Hepatocyte (in vitro differentiated cells): Measurements from ENCODE around the gene TRPM3. TPM values are rescaled to one million over a fixed set of nuclear protein-coding genes. Genes with fewer than 3 reads are reported as not detected.

Source experiments
- DNase-seq: peaks from one replicate; pipeline ENCODE4 v3.0.0-alpha.2; 2016; ENCODE audit warnings: low spot score
- H2AFZ ChIP-seq: fragments of 200-600 bp; sonication (generic); 2 replicates; pipeline ENCODE4 v1.6.0; 2016; ENCODE audit warnings: antibody characterized with exemption, mild to moderate bottlenecking
- H3K27ac ChIP-seq: fragments of 200-600 bp; sonication (generic); 2 replicates; pipeline ENCODE4 v1.5.1; 2016; ENCODE audit warnings: mild to moderate bottlenecking
- H3K27me3 ChIP-seq: fragments of 200-600 bp; sonication (generic); 2 replicates; pipeline ENCODE4 v1.6.1; 2016
- H3K36me3 ChIP-seq: fragments of 200-600 bp; sonication (generic); replicated peaks from 2 replicates; pipeline ENCODE4 v1.5.1; 2016; ENCODE audit warnings: low read depth; ENCODE audit not compliant: insufficient read depth
- H3K4me1 ChIP-seq: fragments of 200-600 bp; sonication (generic); 2 replicates; pipeline ENCODE4 v1.5.1; 2016; ENCODE audit warnings: mild to moderate bottlenecking, moderate library complexity; ENCODE audit not compliant: insufficient read depth
- H3K4me2 ChIP-seq: fragments of 200-600 bp; sonication (generic); 2 replicates; pipeline ENCODE4 v1.6.0; 2016
- H3K4me3 ChIP-seq: fragments of 200-600 bp; sonication (generic); 2 replicates; pipeline ENCODE4 v1.5.1; 2016; ENCODE audit warnings: mild to moderate bottlenecking
- H3K79me2 ChIP-seq: fragments of 200-600 bp; sonication (generic); 2 replicates; pipeline ENCODE4 v1.6.0; 2017; ENCODE audit warnings: mild to moderate bottlenecking
- H3K9me2 ChIP-seq: fragments of 200-600 bp; sonication (generic); replicated peaks from 2 replicates; pipeline ENCODE4 v1.6.0; 2017; ENCODE audit warnings: mild to moderate bottlenecking; ENCODE audit not compliant: insufficient read depth
- H3K9me3 ChIP-seq: fragments of 200-600 bp; sonication (generic); 2 replicates; pipeline ENCODE4 v1.5.1; 2016; ENCODE audit warnings: low read depth, mild to moderate bottlenecking
- H4K20me1 ChIP-seq: fragments of 200-600 bp; sonication (generic); 2 replicates; pipeline ENCODE4 v1.6.0; 2016; ENCODE audit warnings: mild to moderate bottlenecking; ENCODE audit not compliant: insufficient read depth, poor library complexity, severe bottlenecking
- EZH2 ChIP-seq: fragments of 200-600 bp; sonication (generic); IDR thresholded peaks from 2 replicates; pipeline ENCODE4 v1.6.1; 2016; ENCODE audit warnings: antibody characterized with exemption, mild to moderate bottlenecking, borderline replicate concordance
- EZH2phosphoT487 ChIP-seq: fragments of 200-600 bp; sonication (generic); IDR thresholded peaks from one replicate; pipeline ENCODE4 v1.6.1; 2018; ENCODE audit warnings: antibody characterized with exemption, mild to moderate bottlenecking, low read depth, moderate library complexity; ENCODE audit not compliant: unreplicated experiment, severe bottlenecking
- WGBS: methylation state at CpG from one replicate; pipeline ENCODE4 v1.1.6; 2016; ENCODE audit warnings: low lambda C conversion rate; ENCODE audit errors: missing lambda C conversion rate; 5-methylcytosine and 5-hydroxymethylcytosine counted together
- polyA plus RNA-seq: library from polyadenylated mRNA; unstranded; fragments of >200 nt; fragmentation: Nextera tagmentation; extraction: Ambion mirVana; gene quantifications from 2 replicates; pipeline ENCODE4 v1.2.1, GENCODE V29; 2016
- total RNA-seq: library from RNA; depleted of rRNA; stranded (reverse); fragments of >200 nt; gene quantifications from 2 replicates; pipeline ENCODE4 v1.2.3, GENCODE V29; 2014
- TF ChIP-seq, protein P1 (sequence below): fragments of 200-600 bp; sonication (generic); IDR thresholded peaks from 2 replicates; pipeline ENCODE4 v1.5.1; 2016; ENCODE audit warnings: antibody characterized with exemption, mild to moderate bottlenecking; ENCODE audit not compliant: poor library complexity

Gene TRPM3
- total and polyA plus RNA-seq, 2 experiments from 2014 or later: 0.60 to 0.68 TPM

GRCh38 chr9:70535546-70536323, 585.7 kb downstream of the TRPM3 start:
- Histone ChIP-seq H3K9me2 (no peaks in the 10 kb centered on the region), H3K4me2 (no peak overlapping the region), H2AFZ (no peak overlapping the region), H3K27me3 (no peaks in the 10 kb centered on the region), H3K79me2 (no peaks in the 10 kb centered on the region), H3K4me3 (no peak overlapping the region), H4K20me1 (no peaks in the 10 kb centered on the region), H3K27ac (no peak overlapping the region), H3K4me1 (no peaks in the 10 kb centered on the region), H3K36me3 (no peaks in the 10 kb centered on the region), H3K9me3 (no peaks in the 10 kb centered on the region)
- 85% methylated on average over 16 of the region's 16 CpGs for WGBS
- TF ChIP-seq, protein P1, sequence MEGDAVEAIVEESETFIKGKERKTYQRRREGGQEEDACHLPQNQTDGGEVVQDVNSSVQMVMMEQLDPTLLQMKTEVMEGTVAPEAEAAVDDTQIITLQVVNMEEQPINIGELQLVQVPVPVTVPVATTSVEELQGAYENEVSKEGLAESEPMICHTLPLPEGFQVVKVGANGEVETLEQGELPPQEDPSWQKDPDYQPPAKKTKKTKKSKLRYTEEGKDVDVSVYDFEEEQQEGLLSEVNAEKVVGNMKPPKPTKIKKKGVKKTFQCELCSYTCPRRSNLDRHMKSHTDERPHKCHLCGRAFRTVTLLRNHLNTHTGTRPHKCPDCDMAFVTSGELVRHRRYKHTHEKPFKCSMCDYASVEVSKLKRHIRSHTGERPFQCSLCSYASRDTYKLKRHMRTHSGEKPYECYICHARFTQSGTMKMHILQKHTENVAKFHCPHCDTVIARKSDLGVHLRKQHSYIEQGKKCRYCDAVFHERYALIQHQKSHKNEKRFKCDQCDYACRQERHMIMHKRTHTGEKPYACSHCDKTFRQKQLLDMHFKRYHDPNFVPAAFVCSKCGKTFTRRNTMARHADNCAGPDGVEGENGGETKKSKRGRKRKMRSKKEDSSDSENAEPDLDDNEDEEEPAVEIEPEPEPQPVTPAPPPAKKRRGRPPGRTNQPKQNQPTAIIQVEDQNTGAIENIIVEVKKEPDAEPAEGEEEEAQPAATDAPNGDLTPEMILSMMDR: no peak
- no peak for TF ChIP-seq EZH2
- no peak for TF ChIP-seq EZH2phosphoT487
- no peak for DNase-seq

GRCh38 chr9:70534471-70534870, 587.0 kb downstream of the TRPM3 start:
- Histone ChIP-seq H3K4me3 (no peak overlapping the region), H3K27ac (no peak overlapping the region), H3K27me3 (no peaks in the 10 kb centered on the region), H3K9me3 (no peaks in the 10 kb centered on the region), H3K36me3 (no peaks in the 10 kb centered on the region), H3K9me2 (no peaks in the 10 kb centered on the region), H3K4me2 (no peak overlapping the region), H2AFZ (no peak overlapping the region), H3K4me1 (no peaks in the 10 kb centered on the region), H3K79me2 (no peaks in the 10 kb centered on the region), H4K20me1 (no peaks in the 10 kb centered on the region)
- DNase-seq: no peak
- TF ChIP-seq EZH2phosphoT487: no peak
- TF ChIP-seq EZH2: no peak
- TF ChIP-seq, protein P1: no peak

- TF ChIP-seq EZH2 (no peak), EZH2phosphoT487 (no peak)
- TF ChIP-seq, protein P1: no peak
- H3K27ac ChIP-seq: no peak overlapping the region
- no peaks in the 10 kb centered on the region for H3K79me2 ChIP-seq
- no peak overlapping the region for H3K4me2 ChIP-seq
- no peaks in the 10 kb centered on the region for H4K20me1 ChIP-seq
- no peaks in the 10 kb centered on the region for H3K9me2 ChIP-seq
- no peak for DNase-seq
- H3K9me3 ChIP-seq: no peaks in the 10 kb centered on the region
- H3K27me3 ChIP-seq: no peaks in the 10 kb centered on the region
- H3K4me1 ChIP-seq: no peaks in the 10 kb centered on the region
- 88% methylated on average over 4 of the region's 4 CpGs for WGBS
- H3K4me3 ChIP-seq: no peak overlapping the region
- H3K36me3 ChIP-seq: no peaks in the 10 kb centered on the region
- no peak overlapping the region for H2AFZ ChIP-seq
Observed at GRCh38 chr9:70534061-70534460, 587.4 kb downstream of the TRPM3 start.
